Liver (tissue), 9 donors: ENCODE data around the gene TBX1. TPM values are rescaled to one million over a fixed set of nuclear protein-coding genes. Genes with fewer than 3 reads are reported as not detected.

Source experiments
- DNase-seq: peaks from one replicate; pipeline ENCODE4 v3.0.0-alpha.2; 2017; ENCODE audit warnings: low spot score
- H3K27ac ChIP-seq, 2 donors: one replicate each; pipeline ENCODE4 v1.7.0; 2013; ENCODE audit warnings: inconsistent platforms in 2 of 2, low read length in 2 of 2, control low read depth in 1 of 2, low read depth in 1 of 2, mild to moderate bottlenecking in 1 of 2
- H3K27me3 ChIP-seq, 4 donors: one replicate each; pipeline versions ENCODE4 v1.6.1 to v1.7.0; 2013; ENCODE audit warnings: low read length in 3 of 4, inconsistent platforms in 1 of 4, mild to moderate bottlenecking in 1 of 4, moderate library complexity in 1 of 4; ENCODE audit not compliant: control insufficient read depth in 4 of 4, insufficient read depth in 4 of 4
- H3K36me3 ChIP-seq, 4 donors: one replicate each; pipeline versions ENCODE4 v1.6.1 to v1.7.0; 2013; ENCODE audit warnings: low read length in 3 of 4, mild to moderate bottlenecking in 3 of 4, low read depth in 1 of 4, moderate library complexity in 1 of 4; ENCODE audit not compliant: control insufficient read depth in 4 of 4, insufficient read depth in 3 of 4
- H3K4me1 ChIP-seq, 4 donors: one replicate each; pipeline versions ENCODE4 v1.6.1 to v1.7.0; 2013; ENCODE audit warnings: low read length in 3 of 4, mild to moderate bottlenecking in 3 of 4, moderate library complexity in 1 of 4; ENCODE audit not compliant: control insufficient read depth in 4 of 4, insufficient read depth in 4 of 4
- H3K4me3 ChIP-seq, 3 donors: one replicate each; pipeline versions ENCODE4 v1.6.1 to v1.7.0; 2013; ENCODE audit warnings: low read length in 3 of 3, control low read depth in 1 of 3, low read depth in 1 of 3, mild to moderate bottlenecking in 1 of 3
- H3K9ac ChIP-seq, 2 donors: one replicate each; pipeline ENCODE4 v1.7.0; 2013; ENCODE audit warnings: low read length in 2 of 2, mild to moderate bottlenecking in 2 of 2, moderate library complexity in 2 of 2, control low read depth in 1 of 2, low read depth in 1 of 2
- H3K9me3 ChIP-seq, 4 donors: one replicate each; pipeline versions ENCODE4 v1.6.1 to v1.7.0; 2013; ENCODE audit warnings: low read length in 3 of 4; ENCODE audit not compliant: control insufficient read depth in 4 of 4
- ATF3 ChIP-seq: IDR thresholded peaks from 2 replicates; pipeline ENCODE4 v1.6.1; 2016; ENCODE audit warnings: antibody characterized with exemption
- CTCF ChIP-seq: fragments of 150-350 bp; IDR thresholded peaks from 2 replicates; pipeline ENCODE4 v1.5.1; 2017; ENCODE audit warnings: improper control_type of control experiment, low read depth, low read length; ENCODE audit not compliant: missing input control
- EGR1 ChIP-seq, 2 donors: IDR thresholded peaks; 2 replicates each; pipeline ENCODE4 v1.6.1; 2016 to 2018; ENCODE audit warnings: antibody characterized with exemption in 2 of 2, low read depth in 2 of 2
- FOXA2 ChIP-seq: IDR thresholded peaks from 2 replicates; pipeline ENCODE4 v1.6.1; 2016; ENCODE audit warnings: antibody characterized with exemption
- GABPA ChIP-seq, 2 donors: IDR thresholded peaks in 1 of 2; conservative IDR thresholded peaks in 1 of 2; 2 replicates each; pipeline ENCODE4 v1.6.1; 2016; ENCODE audit warnings: antibody characterized with exemption in 2 of 2, mild to moderate bottlenecking in 1 of 2, moderate library complexity in 1 of 2
- HNF4A ChIP-seq, 2 donors: conservative IDR thresholded peaks; 2 replicates each; pipeline ENCODE4 v1.6.1; 2016; ENCODE audit warnings: antibody characterized with exemption in 2 of 2, mild to moderate bottlenecking in 2 of 2
- HNF4G ChIP-seq: IDR thresholded peaks from 2 replicates; pipeline ENCODE4 v1.6.1; 2016; ENCODE audit warnings: antibody characterized with exemption
- JUND ChIP-seq, 2 donors: IDR thresholded peaks; 2 replicates each; pipeline ENCODE4 v1.6.1; 2016; ENCODE audit warnings: antibody characterized with exemption in 2 of 2
- NR2F2 ChIP-seq: IDR thresholded peaks from 2 replicates; pipeline ENCODE4 v1.6.1; 2016; ENCODE audit warnings: antibody characterized with exemption
- RAD21 ChIP-seq, 2 donors: IDR thresholded peaks; 2 replicates each; pipeline ENCODE4 v1.6.1; 2016; ENCODE audit warnings: antibody characterized with exemption in 2 of 2, mild to moderate bottlenecking in 2 of 2
- REST ChIP-seq: IDR thresholded peaks from 2 replicates; pipeline ENCODE4 v1.6.1; 2016; ENCODE audit warnings: antibody characterized with exemption, mild to moderate bottlenecking
- RXRA ChIP-seq, 2 donors: IDR thresholded peaks; 2 replicates each; pipeline ENCODE4 v1.6.1; 2017 to 2018; ENCODE audit warnings: antibody characterized with exemption in 2 of 2, mild to moderate bottlenecking in 1 of 2
- SP1 ChIP-seq: IDR thresholded peaks from 2 replicates; pipeline ENCODE4 v1.6.1; 2018; ENCODE audit warnings: antibody characterized with exemption, mild to moderate bottlenecking
- TAF1 ChIP-seq: conservative IDR thresholded peaks from 2 replicates; pipeline ENCODE4 v1.6.1; 2016; ENCODE audit warnings: antibody characterized with exemption, mild to moderate bottlenecking
- ZBTB33 ChIP-seq: IDR thresholded peaks from 2 replicates; pipeline ENCODE4 v1.6.1; 2016; ENCODE audit warnings: antibody characterized with exemption
- WGBS: extraction: QIAGEN DNeasy Blood & Tissue Kit; methylation state at CpG from one replicate; pipeline ENCODE4 v1.1.7; 2013; 5-methylcytosine and 5-hydroxymethylcytosine counted together
- polyA plus RNA-seq, 2 donors: library from polyadenylated mRNA; stranded (reverse) in 1 of 2; unstranded in 1 of 2; fragments of 200-250 nt in 1 of 2; fragments of >200 nt in 1 of 2; fragmentation: Nextera tagmentation in 1 of 2; extraction: Ambion mirVana in 1 of 2; gene quantifications; one replicate each; pipeline versions ENCODE4 v1.2.1 to v1.2.3, GENCODE V29; 2013 to 2015
- total RNA-seq, 2 donors: library from RNA; depleted of rRNA; stranded (reverse); fragments of >200 nt; gene quantifications; one replicate each; pipeline ENCODE4 v1.2.3, GENCODE V29; 2014
- donor health status: healthy.
- donor health status: healthy.
- donor health status: healthy.
- donor health status: healthy.
- donor health status: healthy.

The TBX1 gene
- total and polyA plus RNA-seq, 4 donors, result 0.17 to 0.18 TPM; not detected in 2

GRCh38 chr22:19720150-19720827 is 40.3 kb upstream of the TBX1 start:
- Histone ChIP-seq H3K9me3 (no peaks in the 10 kb centered on the region), H3K27me3 (peaks cover 0 to 8% (median 5%) of the 10 kb centered on the region in 4 donors), H3K4me3 (no peak overlapping the region), H3K27ac (no peak overlapping the region), H3K9ac (no peak overlapping the region), H3K4me1 (peaks cover 19 to 37% (median 29%) of the 10 kb centered on the region in 4 donors), H3K36me3 (no peaks in the 10 kb centered on the region)
- TF ChIP-seq NR2F2 (no peak), RXRA (IDR thresholded peaks at IDR 0.05) (no peak), ZBTB33 (no peak), SP1 (no peak), RAD21 (IDR thresholded peaks at IDR 0.05) (no peak), REST (no peak), JUND (IDR thresholded peaks at IDR 0.05) (no peak), HNF4G (no peak), GABPA (IDR thresholded peaks at IDR 0.05 in 1 of 2, conservative IDR thresholded peaks at IDR 0.05 in 1 of 2) (no peak), FOXA2 (no peak)
- DNase-seq, result no peak
- whole genome bisulfite sequencing, result 87% methylated on average over 26 of the region's 26 CpGs

- WGBS, result 85% methylated on average over 2 of the region's 2 CpGs
- TF ChIP-seq CTCF, result no peak
- no peak for TF ChIP-seq NR2F2
- TF ChIP-seq JUND (IDR thresholded peaks at IDR 0.05), result no peak
- no peak for TF ChIP-seq SP1
- no peak for TF ChIP-seq HNF4A (conservative IDR thresholded peaks at IDR 0.05)
- TF ChIP-seq ZBTB33, result no peak
- TF ChIP-seq FOXA2, result no peak
- no peak for TF ChIP-seq ATF3
- no peak for TF ChIP-seq GABPA (IDR thresholded peaks at IDR 0.05 in 1 of 2, conservative IDR thresholded peaks at IDR 0.05 in 1 of 2)
- no peak for TF ChIP-seq TAF1
- no peak for TF ChIP-seq EGR1 (IDR thresholded peaks at IDR 0.05; ENCODE audit: low read depth in 2 of 2)
- Histone ChIP-seq H3K9me3 (no peaks in the 10 kb centered on the region), H3K4me1 (peaks cover 19 to 37% (median 29%) of the 10 kb centered on the region in 4 donors), H3K4me3 (no peak overlapping the region), H3K9ac (no peak overlapping the region), H3K27me3 (peaks cover 0 to 8% (median 5%) of the 10 kb centered on the region in 4 donors), H3K27ac (no peak overlapping the region), H3K36me3 (no peaks in the 10 kb centered on the region)
- DNase-seq, result no peak
Measured at GRCh38 chr22:19720999-19721329, 39.6 kb upstream of the TBX1 start.
